Measurements from ENCODE around the gene SLC36A4. TPM values are rescaled to one million over a fixed set of nuclear protein-coding genes. Genes with fewer than 3 reads are reported as not detected.
A peak's percentile ranks its signal among the peaks of the same experiment; 100 is the strongest.

Gene SLC36A4
- total RNA-seq, 1 donor from 2014 or later = 18.9 TPM

DNA sequence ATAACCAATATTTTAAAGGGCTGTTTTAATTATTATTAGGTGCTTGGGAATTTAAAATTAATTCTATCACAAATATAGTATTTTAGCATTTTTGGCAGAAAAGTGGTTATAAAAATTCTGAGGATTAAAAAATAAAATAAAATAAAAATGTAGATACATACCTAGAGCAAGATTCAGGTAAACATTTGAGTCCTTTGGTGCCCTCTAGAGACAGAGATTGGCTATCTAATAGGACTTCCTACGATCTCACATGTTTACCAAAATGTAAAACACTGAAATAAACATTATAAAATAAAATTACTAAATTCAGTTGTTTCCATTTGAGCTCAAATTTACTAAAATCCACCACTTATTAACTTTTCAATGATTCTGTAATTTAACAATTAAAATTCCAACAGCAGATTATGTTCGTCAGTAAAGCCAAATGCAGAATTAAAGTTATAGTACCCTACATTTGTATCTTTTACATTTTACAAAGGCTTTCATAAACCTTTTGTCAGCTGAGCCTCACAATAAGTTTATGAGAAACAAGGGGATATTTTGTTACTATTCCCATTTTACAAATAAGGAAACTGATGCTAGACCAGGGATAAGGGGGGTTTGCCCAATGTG, 27.7 kb downstream of the SLC36A4 start:
- no peak overlapping the region for H3K4me3 Mint-ChIP-seq
- peak; percentile 75 for TF ChIP-seq CTCF (conservative IDR thresholded peaks at IDR 0.05)
- H3K27me3 Mint-ChIP-seq = no peaks in the 10 kb centered on the region
- H3K27ac Mint-ChIP-seq = no peak overlapping the region
- H3K36me3 Mint-ChIP-seq = no peaks in the 10 kb centered on the region
- peaks cover 5% of the 10 kb centered on the region for H3K4me1 Mint-ChIP-seq (ENCODE audit: unreplicated experiment)
- H3K9me3 Mint-ChIP-seq = no peaks in the 10 kb centered on the region
- DNase-seq (ENCODE audit: extremely low spot score, unreplicated experiment) = no peak

GRCh38 chr11:93169143-93169542, 28.6 kb downstream of the SLC36A4 start:
- Mint-ChIP-seq H3K4me3 (no peak overlapping the region), H3K4me1 (ENCODE audit: unreplicated experiment) (peaks cover 5% of the 10 kb centered on the region), H3K27me3 (no peaks in the 10 kb centered on the region), H3K36me3 (peaks cover 7% of the 10 kb centered on the region), H3K9me3 (no peaks in the 10 kb centered on the region), H3K27ac (no peak overlapping the region)
- TF ChIP-seq CTCF (conservative IDR thresholded peaks at IDR 0.05) = no peak
- no peak for DNase-seq (ENCODE audit: extremely low spot score, unreplicated experiment)

- Mint-ChIP-seq H3K4me3 (no peak overlapping the region), H3K27ac (no peak overlapping the region), H3K36me3 (peaks cover 12% of the 10 kb centered on the region), H3K4me1 (ENCODE audit: unreplicated experiment) (peaks cover 5% of the 10 kb centered on the region), H3K9me3 (no peaks in the 10 kb centered on the region), H3K27me3 (no peaks in the 10 kb centered on the region)
- no peak for TF ChIP-seq CTCF (conservative IDR thresholded peaks at IDR 0.05)
- DNase-seq (ENCODE audit: extremely low spot score, unreplicated experiment) = no peak
Measured at GRCh38 chr11:93166862-93167261, 30.9 kb downstream of the SLC36A4 start.

- H3K4me3 Mint-ChIP-seq = no peak overlapping the region
- no peaks in the 10 kb centered on the region for H3K27me3 Mint-ChIP-seq
- TF ChIP-seq CTCF (conservative IDR thresholded peaks at IDR 0.05) = no peak
- no peak for DNase-seq (ENCODE audit: extremely low spot score, unreplicated experiment)
- H3K27ac Mint-ChIP-seq = no peak overlapping the region
- H3K4me1 Mint-ChIP-seq (ENCODE audit: unreplicated experiment) = peaks cover 5% of the 10 kb centered on the region
- H3K36me3 Mint-ChIP-seq = peaks cover 12% of the 10 kb centered on the region
- H3K9me3 Mint-ChIP-seq = no peaks in the 10 kb centered on the region
Measured at GRCh38 chr11:93166194-93166593, 31.6 kb downstream of the SLC36A4 start.

- peaks cover 32% of the 10 kb centered on the region for H3K36me3 Mint-ChIP-seq
- no peaks in the 10 kb centered on the region for H3K9me3 Mint-ChIP-seq
- TF ChIP-seq CTCF (conservative IDR thresholded peaks at IDR 0.05) = no peak
- H3K4me1 Mint-ChIP-seq (ENCODE audit: unreplicated experiment) = no peaks in the 10 kb centered on the region
- no peaks in the 10 kb centered on the region for H3K27me3 Mint-ChIP-seq
- no peak overlapping the region for H3K4me3 Mint-ChIP-seq
- no peak overlapping the region for H3K27ac Mint-ChIP-seq
- no peak for DNase-seq (ENCODE audit: extremely low spot score, unreplicated experiment)
Measured at GRCh38 chr11:93160808-93161207, 37.0 kb downstream of the SLC36A4 start.

- no peak overlapping the region for H3K4me3 Mint-ChIP-seq
- no peak for DNase-seq (ENCODE audit: extremely low spot score, unreplicated experiment)
- TF ChIP-seq CTCF (conservative IDR thresholded peaks at IDR 0.05) = no peak
- H3K9me3 Mint-ChIP-seq = no peaks in the 10 kb centered on the region
- no peaks in the 10 kb centered on the region for H3K27me3 Mint-ChIP-seq
- no peak overlapping the region for H3K27ac Mint-ChIP-seq
- H3K36me3 Mint-ChIP-seq = peaks cover 35% of the 10 kb centered on the region
- no peaks in the 10 kb centered on the region for H3K4me1 Mint-ChIP-seq (ENCODE audit: unreplicated experiment)
Measured at GRCh38 chr11:93160156-93160555, 37.6 kb downstream of the SLC36A4 start.
